Colonic mucosa (tissue), 4 donors: Measurements from ENCODE around the gene TCL1A. TPM values are rescaled to one million over a fixed set of nuclear protein-coding genes. Genes with fewer than 3 reads are reported as not detected.

Experiments
- DNase-seq: peaks from one replicate; pipeline ENCODE4 v3.0.0-alpha.2; 2020
- H3K27ac ChIP-seq: fragments of 200-600 bp; one replicate; pipeline ENCODE4 v1.8.0; 2021
- H3K27me3 ChIP-seq: fragments of 200-600 bp; one replicate; pipeline ENCODE4 v1.8.0; 2021
- H3K36me3 ChIP-seq: fragments of 200-600 bp; one replicate; pipeline ENCODE4 v1.8.0; 2021
- H3K4me1 ChIP-seq: fragments of 200-600 bp; one replicate; pipeline ENCODE4 v1.8.0; 2021; ENCODE audit warnings: mild to moderate bottlenecking
- H3K4me3 ChIP-seq: fragments of 200-600 bp; one replicate; pipeline ENCODE4 v1.8.0; 2021
- H3K9ac ChIP-seq, 2 donors: one replicate each; pipeline ENCODE4 v1.7.0; 2013; ENCODE audit warnings: control low read depth in 2 of 2, low read depth in 2 of 2, low read length in 2 of 2
- H3K9me3 ChIP-seq: fragments of 200-600 bp; one replicate; pipeline ENCODE4 v1.8.0; 2021
- CTCF ChIP-seq: fragments of 200-600 bp; IDR thresholded peaks from one replicate; pipeline ENCODE4 v1.8.0; 2022; ENCODE audit warnings: antibody characterized with exemption, mild to moderate bottlenecking
- intact Hi-C: fragments of 100-400 bp; cut with DNase I; formaldehyde crosslinking; loops from one replicate; pipeline ENCODE4 v1.14.1; 2022
- total RNA-seq, 2 donors: library from RNA; stranded (reverse); fragmentation: NEBNext Ultra II Directional in 1 of 2; extraction: Animal tissue kit (Norgen Biotek cat#: 25700) in 1 of 2; gene quantifications; one replicate each; pipeline ENCODE4 v1.2.1, GENCODE V29; 2021
- donor health status: healthy.
- donor health status: DM: no; HTN: no; CAD: no.
- donor health status: DM: no; HTN: no; CAD: no.

Gene TCL1A
- total RNA-seq, 2 donors from 2014 or later, result 0.57 TPM; not detected in 1

GRCh38 chr14:95712398-95712797 lies 1.5 kb downstream of the TCL1A start:
- no peaks in the 10 kb centered on the region for H3K9me3 ChIP-seq
- TF ChIP-seq CTCF, result no peak
- H3K27ac ChIP-seq, result no peak overlapping the region
- H3K27me3 ChIP-seq, result no peaks in the 10 kb centered on the region
- no peaks in the 10 kb centered on the region for H3K36me3 ChIP-seq
- no peak for DNase-seq
- intact Hi-C loops, result no loop called here
- no peak overlapping the region for H3K9ac ChIP-seq
- H3K4me3 ChIP-seq, result no peak overlapping the region
- H3K4me1 ChIP-seq, result no peaks in the 10 kb centered on the region

GRCh38 chr14:95711476-95712176 lies 2.3 kb downstream of the TCL1A start:
- H3K9me3 ChIP-seq, result no peaks in the 10 kb centered on the region
- no peaks in the 10 kb centered on the region for H3K27me3 ChIP-seq
- intact Hi-C loops, result no loop called here
- no peak overlapping the region for H3K27ac ChIP-seq
- H3K4me3 ChIP-seq, result no peak overlapping the region
- no peaks in the 10 kb centered on the region for H3K36me3 ChIP-seq
- no peak for DNase-seq
- no peaks in the 10 kb centered on the region for H3K4me1 ChIP-seq
- TF ChIP-seq CTCF, result no peak
- H3K9ac ChIP-seq, result no peak overlapping the region

DNA sequence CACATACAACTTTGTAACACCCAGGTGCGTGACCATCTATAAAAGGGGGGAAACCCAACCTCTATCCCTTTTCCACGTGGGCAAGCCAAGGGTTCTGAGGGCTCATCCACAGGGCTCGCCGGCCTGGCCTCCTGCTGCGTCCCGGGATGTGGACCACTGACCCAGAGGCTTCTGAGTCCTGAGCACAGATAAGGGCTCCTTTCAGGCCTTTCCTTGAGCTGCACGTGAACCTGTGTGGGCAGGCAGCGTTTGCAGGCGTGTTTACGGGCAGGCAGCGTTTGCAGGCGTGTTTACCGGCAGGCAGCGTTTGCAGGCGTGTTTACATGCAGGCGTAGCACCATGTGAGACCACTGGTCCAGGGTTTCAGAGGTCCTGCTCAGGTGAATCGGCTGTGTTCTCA lies 3.8 kb downstream of the TCL1A start:
- Histone ChIP-seq H3K27me3 (no peaks in the 10 kb centered on the region), H3K27ac (no peak overlapping the region), H3K9me3 (no peaks in the 10 kb centered on the region), H3K9ac (no peak overlapping the region), H3K4me1 (no peaks in the 10 kb centered on the region), H3K4me3 (no peak overlapping the region), H3K36me3 (no peaks in the 10 kb centered on the region)
- intact Hi-C loops, result no loop called here
- DNase-seq, result no peak
- no peak for TF ChIP-seq CTCF

DNA sequence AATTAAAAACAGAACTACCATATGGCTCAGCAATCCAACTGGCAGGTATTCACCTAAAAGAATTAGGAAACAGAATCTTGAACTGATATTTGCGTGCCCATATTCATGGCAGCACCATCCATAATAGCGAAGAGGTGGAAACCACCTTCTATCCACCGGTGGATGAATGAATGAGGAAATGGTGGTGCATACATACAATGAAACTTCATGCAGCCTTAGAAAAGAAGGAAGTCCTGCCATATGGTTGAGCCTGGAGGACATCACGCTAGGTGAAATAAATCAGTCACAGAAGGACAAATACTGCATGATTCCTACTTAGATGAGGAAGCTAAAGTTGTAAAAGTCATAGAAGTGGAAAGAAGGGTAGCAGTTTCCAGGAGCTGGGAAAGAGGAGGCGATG lies 6.6 kb downstream of the TCL1A start:
- H3K4me3 ChIP-seq, result no peak overlapping the region
- no peak overlapping the region for H3K9ac ChIP-seq
- no peaks in the 10 kb centered on the region for H3K9me3 ChIP-seq
- TF ChIP-seq CTCF, result no peak
- no peaks in the 10 kb centered on the region for H3K36me3 ChIP-seq
- intact Hi-C loops, result no loop called here
- no peaks in the 10 kb centered on the region for H3K27me3 ChIP-seq
- H3K4me1 ChIP-seq, result no peaks in the 10 kb centered on the region
- no peak for DNase-seq
- H3K27ac ChIP-seq, result no peak overlapping the region

- intact Hi-C loops, result no loop called here
- no peak for DNase-seq
- Histone ChIP-seq H3K27me3 (no peaks in the 10 kb centered on the region), H3K9me3 (no peaks in the 10 kb centered on the region), H3K9ac (no peak overlapping the region), H3K36me3 (no peaks in the 10 kb centered on the region), H3K27ac (no peak overlapping the region), H3K4me1 (no peaks in the 10 kb centered on the region), H3K4me3 (no peak overlapping the region)
- no peak for TF ChIP-seq CTCF
Observed at GRCh38 chr14:95705518-95705917, 8.4 kb downstream of the TCL1A start.
